COLO829 (cell line): ENCODE data around the gene SLC13A3.

Experiments used
- DNase-seq: peaks from one replicate; pipeline ENCODE4 v3.0.0; 2012; ENCODE audit warnings: low spot score

Gene SLC13A3

DNA sequence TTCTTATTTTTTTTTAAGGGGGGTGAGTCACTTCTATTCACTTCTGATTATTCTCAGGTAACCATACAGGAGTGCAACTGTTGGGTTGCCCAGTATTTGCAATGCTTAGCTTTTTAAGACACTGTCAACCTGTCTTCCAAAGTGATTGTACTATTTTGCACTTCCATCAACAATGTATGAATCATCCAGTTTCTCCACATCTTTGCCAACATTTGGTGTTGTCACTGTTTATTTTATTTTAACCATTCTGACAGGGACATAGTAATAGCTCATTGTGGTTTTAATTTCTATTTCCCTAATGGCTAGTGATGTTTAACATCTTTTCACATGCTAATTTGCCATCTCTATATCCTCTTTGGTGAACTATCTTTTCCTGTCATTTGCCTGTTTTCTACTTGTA is 1.4 kb upstream of the SLC13A3 start:
- DNase-seq = no peak

DNA sequence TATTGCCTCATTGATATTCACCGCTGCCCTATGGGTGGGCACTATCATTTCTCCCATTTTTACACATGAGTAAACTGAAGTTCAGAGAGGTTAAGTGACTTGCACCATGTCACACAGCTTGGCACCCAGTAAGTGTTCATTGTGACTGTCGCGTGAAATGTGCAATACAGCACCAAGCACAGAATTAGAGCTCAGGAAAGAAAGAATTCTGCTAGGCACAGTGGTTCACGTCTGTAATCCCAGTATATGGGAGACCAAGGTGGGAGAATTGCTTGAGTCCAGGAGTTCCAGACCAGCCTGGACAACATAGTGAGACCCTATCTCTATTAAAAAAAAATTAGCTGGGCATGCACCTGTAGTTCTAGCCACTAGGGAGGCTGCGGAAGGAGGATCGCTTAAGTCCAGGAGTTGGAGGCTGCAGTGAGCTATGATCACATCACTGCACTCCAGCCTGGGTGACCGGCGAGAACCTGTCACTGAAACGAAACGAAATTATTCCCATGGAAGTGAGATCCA is 626 bp downstream of the SLC13A3 start:
- DNase-seq = no peak

DNA sequence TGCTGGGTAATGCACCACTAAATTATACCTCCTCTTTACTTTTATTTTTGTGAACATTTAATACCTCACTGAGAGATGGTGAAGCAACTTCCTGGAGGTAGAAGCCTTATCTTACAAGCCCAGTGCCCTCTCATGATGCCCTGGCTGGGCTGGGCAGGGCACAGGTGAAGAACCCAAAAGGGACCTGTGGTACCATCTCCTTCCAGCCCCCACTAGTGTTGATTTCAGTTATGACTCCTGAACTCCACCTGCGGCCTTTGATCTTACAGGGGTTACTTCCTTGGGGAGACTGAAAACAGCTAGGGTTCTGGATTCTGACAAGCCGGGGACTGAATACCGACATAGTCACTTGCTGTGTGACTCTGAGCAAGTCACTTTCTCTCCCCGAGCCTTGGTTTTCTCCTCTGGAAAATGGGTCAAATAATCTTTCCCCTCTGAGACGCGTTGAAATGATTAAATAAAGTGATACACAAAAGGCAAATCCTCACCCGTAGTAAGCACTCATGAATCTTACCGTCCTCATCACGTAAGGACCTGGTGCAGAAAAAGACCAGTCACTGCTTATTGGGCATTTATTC is 1.2 kb downstream of the SLC13A3 start:
- no peak for DNase-seq

DNA sequence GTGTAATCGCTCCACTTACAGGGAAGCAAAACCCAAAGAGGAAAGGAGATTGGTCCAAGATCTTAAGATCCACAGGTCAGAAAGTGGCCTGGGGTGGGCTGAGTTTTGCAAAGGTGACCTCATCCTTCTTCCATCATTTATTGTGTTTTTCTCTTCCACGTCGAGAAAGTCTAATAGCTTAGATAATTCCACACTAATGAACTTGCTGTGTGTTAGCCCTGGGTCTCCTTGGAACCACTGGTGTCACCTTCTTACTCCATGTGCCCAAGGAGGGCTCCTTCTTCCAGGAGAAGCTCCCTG is 1.7 kb downstream of the SLC13A3 start:
- DNase-seq = no peak

DNA sequence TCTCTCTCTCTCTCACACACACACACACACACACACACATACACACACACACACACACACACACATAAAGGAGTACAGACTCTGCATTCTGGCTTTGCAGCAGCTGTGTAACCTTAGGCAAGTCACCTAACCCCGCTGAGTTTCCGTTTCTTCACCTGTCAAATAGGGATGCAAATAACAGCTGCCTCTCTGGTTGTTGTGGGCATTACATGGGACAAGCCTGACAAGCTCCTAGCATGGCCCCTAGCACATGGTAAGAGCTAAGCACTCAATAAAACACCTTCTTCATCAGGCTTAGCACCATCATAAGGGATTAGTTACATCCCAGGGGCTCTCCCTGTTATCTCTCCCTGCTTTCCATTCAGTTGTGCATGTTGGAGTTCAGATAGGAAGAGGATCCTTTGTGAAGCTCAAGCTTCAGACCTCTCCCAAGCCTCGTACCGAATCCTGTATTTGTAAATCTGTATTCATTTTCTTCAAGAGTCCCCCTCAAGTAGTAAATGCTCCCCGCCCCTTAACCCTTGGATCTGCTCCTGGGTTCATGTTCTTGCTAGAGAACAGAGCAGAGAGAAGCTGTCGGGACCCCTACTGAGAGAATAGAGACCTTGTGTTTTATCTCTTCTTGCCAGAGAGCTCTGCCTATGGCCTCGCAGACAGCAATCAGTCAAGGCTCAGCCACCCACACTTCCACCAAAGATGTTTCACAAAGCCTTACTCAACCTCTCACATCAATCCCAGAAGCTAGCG is 2.2 kb downstream of the SLC13A3 start:
- no peak for DNase-seq

DNA sequence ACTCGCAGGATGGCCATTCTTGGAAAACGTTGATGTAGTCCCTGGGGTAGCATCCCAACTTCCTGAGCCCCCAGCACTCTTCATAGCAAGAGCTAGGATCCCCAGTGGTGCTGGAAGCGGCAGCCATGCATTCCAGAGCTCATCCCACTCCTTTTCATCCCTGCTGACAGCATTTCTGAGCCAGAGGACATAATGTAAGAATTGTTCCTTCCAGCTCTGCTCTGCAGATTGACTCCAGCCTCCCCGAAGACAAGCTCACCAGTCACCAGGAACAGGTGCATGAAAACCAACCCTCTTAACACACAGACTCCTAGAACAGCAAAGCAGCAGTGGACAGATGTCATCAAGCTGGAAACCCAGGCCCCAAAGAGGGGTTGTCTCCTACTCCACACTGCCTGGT is 3.8 kb downstream of the SLC13A3 start:
- DNase-seq = peak; percentile 60

DNA sequence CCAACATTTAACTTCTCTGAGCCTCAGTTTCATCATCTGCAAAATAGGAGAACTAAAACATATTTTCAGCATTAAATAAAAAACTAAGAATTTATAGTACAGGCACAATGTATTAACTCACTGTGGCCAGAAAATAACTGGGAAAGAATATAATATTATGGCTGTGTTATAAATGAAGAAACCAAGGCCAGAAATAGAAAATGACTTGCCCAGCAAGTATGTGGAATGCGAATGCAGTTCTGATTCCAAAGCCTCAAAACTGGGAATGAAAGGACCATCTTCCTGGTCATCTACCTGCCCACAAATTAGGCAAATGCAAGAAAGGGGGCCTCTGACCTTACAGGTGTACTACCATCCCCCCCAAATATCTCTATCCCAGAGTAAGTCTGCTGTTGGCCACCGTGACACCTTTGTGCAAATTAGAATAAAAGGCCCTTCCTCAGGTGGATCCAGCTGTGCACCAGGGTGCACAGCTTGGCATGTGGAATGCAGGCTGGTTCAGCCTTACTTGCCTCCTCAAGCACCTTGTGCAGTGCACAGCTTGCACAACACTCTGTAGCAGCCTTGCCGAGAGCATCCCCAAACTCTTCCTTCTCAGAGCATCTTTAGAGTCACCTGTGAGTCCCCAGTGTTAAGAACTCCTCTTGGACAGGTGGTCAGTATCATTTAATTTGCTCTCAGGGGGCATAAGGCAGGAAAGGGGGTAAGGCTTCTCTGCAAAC is 4.4 kb downstream of the SLC13A3 start:
- no peak for DNase-seq

DNA sequence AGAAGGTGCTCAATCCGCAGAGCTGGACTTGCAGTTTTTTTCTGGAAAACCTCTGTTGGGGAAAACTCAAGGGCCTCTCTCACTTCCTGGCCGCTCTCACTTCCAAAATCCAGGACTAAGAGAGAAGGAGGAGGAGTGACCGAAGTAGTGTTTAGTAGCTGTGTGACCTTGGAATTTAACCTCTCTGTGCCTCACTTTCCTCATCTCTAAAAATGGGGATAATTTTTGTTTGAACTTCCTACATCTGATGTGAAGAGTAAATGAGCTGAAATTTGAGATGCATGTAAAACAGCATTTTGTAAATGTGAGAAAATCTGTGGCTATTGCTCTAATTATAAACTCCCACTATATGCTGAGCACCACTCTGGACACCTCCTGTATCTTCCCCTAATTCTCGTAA is 5.1 kb downstream of the SLC13A3 start:
- DNase-seq = no peak

DNA sequence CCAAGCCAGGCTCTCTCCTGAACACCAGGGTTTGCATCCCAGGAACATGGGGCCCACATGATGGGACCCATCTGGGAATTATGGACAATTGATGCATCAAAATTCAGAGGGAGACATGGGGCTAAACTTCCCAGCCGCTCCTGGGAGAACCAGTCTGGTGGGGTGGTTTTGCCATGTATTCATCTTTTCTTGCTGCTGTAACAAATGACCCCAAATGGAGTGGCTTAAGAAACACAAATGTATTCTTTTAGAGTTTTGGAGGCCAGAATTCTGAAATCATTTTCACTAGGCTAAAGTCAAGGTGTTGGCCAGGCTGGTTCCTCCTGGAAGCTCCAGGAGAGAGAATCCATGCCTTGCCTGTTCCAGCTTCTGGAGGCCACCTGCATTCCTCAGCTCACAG is 6.5 kb downstream of the SLC13A3 start:
- DNase-seq = no peak

DNA sequence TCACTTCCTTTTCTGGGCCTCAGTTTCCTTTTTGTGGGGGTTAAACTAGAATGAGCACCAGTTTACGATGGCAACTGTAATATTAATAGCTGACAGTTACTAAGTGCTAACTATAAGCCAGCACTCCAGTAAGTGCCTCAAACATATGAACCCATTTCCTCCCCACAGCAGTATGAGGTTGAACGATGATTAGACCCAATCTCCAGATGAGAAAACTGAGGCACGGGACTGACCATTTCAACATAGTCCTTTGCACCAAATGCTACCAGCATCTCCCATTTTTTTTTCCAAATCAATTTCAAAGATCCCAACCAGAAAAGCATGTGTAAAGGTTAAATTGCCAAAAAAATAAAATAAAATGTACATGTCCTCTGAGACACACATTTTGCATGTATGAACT is 7.1 kb downstream of the SLC13A3 start:
- DNase-seq = no peak

DNA sequence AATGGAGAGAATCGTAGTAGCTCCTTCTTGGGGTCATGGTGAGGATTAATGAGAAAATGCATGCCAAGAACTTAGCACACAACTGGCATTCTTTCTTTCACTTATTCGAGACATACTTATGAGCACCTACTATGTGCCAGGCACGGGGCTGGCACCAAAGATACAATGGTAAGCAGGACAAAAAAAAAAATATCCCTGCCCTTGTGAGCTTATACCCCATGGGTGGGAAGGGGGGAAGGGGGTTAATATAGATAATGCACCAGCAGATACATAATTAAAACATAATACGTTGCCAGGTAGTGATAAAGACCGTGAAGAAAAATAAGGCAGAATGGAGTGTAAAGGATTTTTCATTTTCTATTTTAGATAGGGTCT is 8.3 kb downstream of the SLC13A3 start:
- no peak for DNase-seq

DNA sequence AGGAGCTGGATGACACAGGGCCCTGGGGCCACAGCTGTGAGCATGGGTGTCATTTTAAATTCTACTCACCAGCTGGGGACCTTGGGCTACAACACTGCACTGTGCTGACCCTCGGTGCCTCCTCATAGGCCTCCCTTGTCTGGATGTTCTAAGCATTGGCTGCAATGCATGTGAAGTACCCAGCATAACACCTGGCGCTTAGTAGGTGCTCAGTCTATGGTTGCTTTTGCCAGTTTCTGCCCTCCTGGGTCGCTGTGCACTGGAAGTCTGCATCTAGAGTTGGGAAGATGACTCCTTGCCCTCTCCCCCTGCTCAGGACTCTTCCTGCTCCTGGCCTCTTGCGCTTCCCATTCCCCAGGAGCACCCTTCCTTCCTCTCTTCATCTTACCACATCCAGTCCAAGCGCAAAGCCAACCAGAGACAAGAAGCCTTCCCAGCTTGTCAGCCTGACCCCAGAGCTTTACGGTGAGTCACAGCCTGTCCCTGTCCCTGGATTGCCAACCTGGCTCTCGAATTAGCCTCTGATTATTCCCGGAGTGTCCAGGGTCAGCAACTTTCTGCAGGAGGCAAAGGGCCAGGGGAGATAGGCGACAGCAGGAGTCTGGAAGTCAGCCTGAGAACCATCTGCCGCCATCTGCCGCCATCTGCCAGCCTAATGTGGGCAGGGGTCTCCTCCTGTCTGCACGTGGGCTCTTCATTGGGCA is 8.8 kb downstream of the SLC13A3 start:
- no peak for DNase-seq

DNA sequence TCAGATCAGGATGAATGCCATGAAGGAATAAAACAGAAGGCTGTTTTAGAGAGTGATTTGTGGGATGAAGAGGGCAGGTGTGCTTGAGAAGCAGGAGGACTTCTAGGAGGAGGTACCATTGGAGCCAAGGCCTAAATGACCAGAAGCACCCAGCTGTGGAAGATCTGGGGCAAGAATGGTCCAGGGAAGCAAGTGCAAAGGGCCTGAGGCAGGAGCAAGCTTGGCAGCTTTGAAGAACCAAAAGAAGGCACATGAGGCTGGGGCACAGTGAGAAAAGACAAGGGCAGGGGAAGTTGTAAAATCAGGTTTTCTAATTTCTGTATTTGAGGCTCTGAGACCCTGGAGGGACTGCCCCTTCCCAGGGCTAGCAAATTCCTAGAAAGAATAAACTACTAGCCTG is 9.8 kb downstream of the SLC13A3 start:
- no peak for DNase-seq

DNA sequence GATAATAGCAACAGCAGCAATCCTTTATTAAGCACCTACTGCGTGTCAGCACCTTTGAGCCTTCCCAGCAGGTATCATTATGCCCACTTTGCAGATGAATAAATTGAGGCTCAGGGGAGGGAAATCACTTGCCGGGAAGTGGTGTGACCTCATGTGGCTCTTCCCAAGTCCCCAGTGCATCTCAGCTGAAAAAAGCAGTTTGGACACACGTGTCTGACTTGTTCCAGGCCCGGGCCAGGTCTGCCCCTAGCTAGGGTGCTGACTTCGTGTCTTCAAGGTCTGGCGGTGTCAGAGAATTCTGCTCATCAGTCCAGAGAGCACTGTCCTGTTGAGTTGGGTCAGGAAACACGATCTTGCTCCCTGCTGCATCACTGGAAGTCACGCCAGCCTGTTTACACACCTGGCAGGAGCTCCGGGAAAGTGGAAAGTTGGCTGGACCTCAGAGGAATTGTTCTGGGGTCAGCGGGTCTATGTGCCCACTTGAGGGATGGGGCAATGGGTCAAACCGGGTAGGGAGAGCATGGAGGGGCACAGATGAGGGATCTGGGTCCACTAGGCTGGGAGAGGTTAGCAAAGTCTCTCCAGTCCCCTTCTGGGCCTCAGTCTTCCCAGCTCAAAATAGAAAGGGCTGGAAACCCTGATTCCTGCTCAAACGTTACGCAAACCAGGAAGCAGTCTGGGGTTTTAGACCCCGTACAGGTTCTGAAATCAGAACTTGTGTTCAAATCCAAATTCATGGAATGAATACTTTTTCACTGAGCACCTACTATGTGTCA is 10.5 kb downstream of the SLC13A3 start:
- no peak for DNase-seq

DNA sequence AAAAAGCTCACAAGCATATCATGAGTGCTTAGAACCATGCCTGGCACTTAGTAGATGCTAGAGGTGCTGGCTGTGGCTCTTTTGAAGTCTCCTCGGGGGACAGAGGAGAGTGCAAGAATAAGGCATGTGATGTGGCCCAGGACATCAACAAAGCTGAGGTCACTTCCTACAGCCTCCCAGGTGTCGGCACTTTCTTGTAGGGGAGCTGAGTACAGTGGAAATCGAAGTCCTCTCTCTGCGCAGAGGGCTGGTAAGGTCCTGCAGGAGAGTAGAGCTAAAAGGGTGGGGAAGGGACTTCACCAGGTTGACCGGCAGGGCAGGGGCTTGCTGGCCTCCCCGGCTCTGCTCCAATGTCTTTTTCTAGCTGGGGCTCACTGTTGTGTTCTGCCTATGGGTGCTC is 11.2 kb downstream of the SLC13A3 start:
- no peak for DNase-seq

DNA sequence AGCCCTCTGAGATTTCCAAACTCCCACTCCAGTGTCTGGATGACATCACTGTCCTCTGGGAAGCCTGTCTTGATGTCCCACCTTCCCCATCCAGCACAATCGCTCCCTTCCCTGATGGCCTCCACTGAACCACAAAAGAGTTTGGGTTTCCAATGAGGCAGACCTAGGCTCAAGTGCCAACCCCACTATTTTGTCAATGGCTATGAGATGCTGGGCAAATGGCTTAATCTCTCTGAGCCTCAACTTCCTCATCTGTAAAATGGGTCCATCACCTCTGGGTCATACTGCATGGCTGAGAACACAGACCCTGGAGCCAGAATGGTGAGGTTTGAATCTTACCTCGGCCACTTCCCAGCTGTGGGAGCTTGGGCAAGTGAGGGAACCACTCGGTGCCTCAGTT is 11.7 kb downstream of the SLC13A3 start:
- DNase-seq = no peak

DNA sequence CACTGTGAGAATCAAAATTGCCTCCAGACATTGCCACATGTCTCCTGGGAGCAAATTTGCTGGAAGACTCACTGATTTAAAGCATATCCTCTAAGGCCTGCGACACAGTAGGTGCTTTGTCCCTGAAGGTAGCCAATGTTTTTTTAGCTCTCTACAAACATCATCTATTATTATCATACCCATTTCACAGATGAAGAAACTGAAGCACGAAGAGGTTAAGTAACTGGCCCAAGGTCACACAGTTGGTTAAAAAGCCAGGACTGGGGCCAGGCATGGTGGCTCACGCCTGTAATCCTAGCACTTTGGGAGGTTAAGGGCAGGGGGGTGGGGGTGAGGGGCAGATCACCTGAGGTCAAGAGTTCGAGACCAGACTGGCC is 12.4 kb downstream of the SLC13A3 start:
- no peak for DNase-seq

DNA sequence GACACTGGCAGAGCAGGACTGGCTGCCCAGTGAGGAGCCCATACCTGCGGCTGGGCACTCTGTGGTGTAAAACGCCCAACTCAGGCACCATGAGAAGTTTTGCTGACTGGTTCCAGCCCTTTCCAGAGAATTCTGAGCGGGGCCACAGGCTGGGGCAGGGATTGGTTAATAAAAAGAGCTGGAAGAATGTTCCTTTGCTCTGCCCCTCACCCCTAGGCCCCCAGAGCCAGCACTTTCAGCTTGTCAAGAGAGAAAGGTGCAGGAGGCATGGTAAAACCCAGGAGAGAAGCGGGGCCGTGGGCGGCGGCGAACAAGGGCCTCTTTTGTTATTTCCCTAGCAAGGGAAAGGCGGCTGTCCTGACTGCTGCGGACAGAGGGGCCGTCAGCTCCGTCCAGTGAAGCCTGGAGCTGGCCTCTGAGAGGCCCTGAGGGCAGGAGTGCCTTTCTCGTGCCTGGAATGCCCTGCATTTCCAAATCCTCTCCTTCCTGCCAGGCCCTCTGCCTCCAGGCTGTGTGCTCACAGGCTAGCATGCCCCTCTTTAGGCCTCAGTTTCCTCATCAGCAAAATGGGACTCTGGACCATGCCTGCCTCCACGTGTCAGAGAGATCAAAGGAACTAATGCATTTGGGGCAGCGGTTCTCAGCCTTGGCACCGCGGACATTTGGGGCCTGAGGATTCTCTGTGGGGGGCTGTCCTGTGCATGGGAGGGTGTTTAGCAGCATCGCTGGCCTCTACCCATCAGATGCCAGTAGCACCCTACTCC is 12.9 kb downstream of the SLC13A3 start:
- DNase-seq = peak; percentile 93

DNA sequence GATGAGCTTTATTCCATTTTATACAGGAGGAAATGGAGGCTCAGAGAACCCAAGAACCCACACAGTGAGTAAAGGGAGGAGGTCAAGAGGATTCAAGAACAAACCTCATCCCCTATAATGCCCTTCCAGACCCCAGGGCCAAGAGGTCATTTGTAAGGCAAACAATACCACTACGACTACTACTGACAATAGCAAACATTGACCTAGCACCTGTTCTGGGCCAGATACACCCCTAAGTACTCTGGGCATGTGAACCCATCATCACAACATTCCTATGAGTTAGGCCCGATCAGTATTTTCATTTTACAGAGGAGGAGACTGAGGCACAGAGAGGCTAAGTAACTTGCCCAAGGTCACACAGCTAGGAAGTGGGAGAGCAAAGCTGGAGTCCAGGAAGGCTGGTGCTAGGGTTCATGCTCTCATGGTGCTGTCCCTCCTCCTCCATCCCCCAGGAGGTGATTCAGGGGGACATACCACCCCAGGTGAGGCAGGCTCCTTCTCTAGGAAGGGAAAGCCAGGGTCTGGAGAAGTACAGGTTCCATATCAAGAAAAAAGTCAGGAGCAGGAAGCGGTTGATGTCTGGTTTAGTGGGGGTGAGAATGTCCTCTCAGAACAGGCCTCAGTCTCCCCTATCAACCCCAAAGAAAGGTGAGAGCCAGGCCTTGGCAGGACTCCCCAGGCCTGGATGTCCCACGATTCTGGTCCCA is 13.7 kb downstream of the SLC13A3 start:
- DNase-seq = no peak

DNA sequence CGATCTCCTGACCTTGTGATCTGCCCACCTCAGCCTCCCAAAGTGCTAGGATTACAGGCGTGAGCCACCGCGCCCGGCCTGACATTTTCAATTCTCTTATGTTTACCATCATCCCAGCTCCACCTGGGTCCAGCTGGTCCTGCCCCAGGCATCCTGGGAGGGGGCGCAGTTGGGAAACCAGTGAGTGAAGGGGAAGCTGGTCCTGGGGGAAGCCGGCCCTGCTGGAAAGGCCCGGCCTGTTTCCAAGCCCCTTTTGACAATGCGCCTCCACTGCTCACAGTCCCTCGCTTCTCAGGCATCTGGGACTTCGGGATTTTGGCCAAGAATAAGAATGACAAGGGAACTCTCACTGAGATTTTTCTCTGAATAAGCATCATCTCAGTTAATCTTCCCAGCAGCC is 14.2 kb downstream of the SLC13A3 start:
- no peak for DNase-seq

DNA sequence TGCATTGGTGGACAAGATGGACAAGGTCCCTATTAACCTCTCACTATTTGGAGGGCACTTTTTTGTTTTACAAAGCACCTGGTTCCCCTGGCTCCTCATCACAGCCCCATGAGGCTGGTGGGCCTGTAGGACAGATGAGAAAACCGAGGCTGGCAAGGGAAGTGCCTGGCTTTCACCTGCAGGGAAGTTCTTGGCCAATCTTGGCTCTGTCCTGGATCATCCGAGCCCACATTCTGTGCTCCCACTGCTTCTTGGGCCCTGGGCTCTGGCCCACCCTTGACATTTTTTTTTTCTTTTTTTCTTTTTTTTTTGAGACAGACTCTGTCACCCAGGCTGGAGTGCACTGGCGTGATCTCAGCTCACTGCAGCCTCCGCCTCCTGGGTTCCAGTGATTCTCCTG is 14.7 kb downstream of the SLC13A3 start:
- no peak for DNase-seq
